GM12878 (cell line): ENCODE data around the gene CASP6. TPM values are rescaled to one million over a fixed set of nuclear protein-coding genes. Genes with fewer than 3 reads are reported as not detected.

Experiments used
- ASH2L ChIP-seq: fragments of 300-600, 200-600 bp; sonication (generic); IDR thresholded peaks from 2 replicates; pipeline ENCODE4 v1.6.1; 2017; ENCODE audit warnings: low read depth, mild to moderate bottlenecking, borderline replicate concordance
- ATF7 ChIP-seq: fragments of 450-650 bp; IDR thresholded peaks from 2 replicates; pipeline ENCODE4 v1.6.1; 2016; ENCODE audit warnings: low read depth, mild to moderate bottlenecking
- CHD1 ChIP-seq: IDR thresholded peaks from 2 replicates; pipeline ENCODE4 v1.6.1; 2012; ENCODE audit warnings: low read depth, low read length, improper control_type of control experiment
- E2F4 ChIP-seq: IDR thresholded peaks from 2 replicates; pipeline ENCODE4 v1.6.1; 2012; ENCODE audit warnings: low read depth, low read length, improper control_type of control experiment
- ESRRA ChIP-seq: IDR thresholded peaks from 2 replicates; pipeline ENCODE4 v1.6.1; 2012; ENCODE audit warnings: mild to moderate bottlenecking, low read length, improper control_type of control experiment
- FOS ChIP-seq: IDR thresholded peaks from 3 replicates; pipeline ENCODE4 v1.6.1; 2011; ENCODE audit warnings: borderline replicate concordance; ENCODE audit not compliant: insufficient read length; ENCODE audit errors: extremely low read depth
- FOXM1 ChIP-seq: IDR thresholded peaks from 2 replicates; pipeline ENCODE4 v1.6.1; 2012; ENCODE audit warnings: low read depth, mild to moderate bottlenecking, inconsistent platforms, low read length, moderate library complexity
- HDAC6 ChIP-seq: fragments of 200-600 bp; sonication (generic); IDR thresholded peaks from one replicate; pipeline ENCODE4 v1.8.0; 2017; ENCODE audit warnings: antibody characterized with exemption; ENCODE audit not compliant: unreplicated experiment
- IKZF1 ChIP-seq: fragments of 450-650 bp; conservative IDR thresholded peaks from 2 replicates; pipeline ENCODE4 v1.6.1; 2017; ENCODE audit warnings: antibody characterized with exemption, mild to moderate bottlenecking
- MTA3 ChIP-seq: IDR thresholded peaks from 2 replicates; pipeline ENCODE4 v1.6.1; 2012; ENCODE audit warnings: low read length, inconsistent platforms, borderline replicate concordance
- NR2C1 ChIP-seq: fragments of 450-650 bp; IDR thresholded peaks from 2 replicates; pipeline ENCODE4 v1.6.1; 2017; ENCODE audit warnings: antibody characterized with exemption, mild to moderate bottlenecking, moderate library complexity
- NR2F1 ChIP-seq: fragments of 450-650 bp; conservative IDR thresholded peaks from 2 replicates; pipeline ENCODE4 v1.6.1; 2017; ENCODE audit warnings: mild to moderate bottlenecking
- SIX5 ChIP-seq: IDR thresholded peaks from 2 replicates; pipeline ENCODE4 v1.6.1; 2011; ENCODE audit warnings: mild to moderate bottlenecking, low read depth, low read length, moderate library complexity; ENCODE audit not compliant: severe bottlenecking
- SRF ChIP-seq, 2 experiments: IDR thresholded peaks; 2 replicates each; pipeline ENCODE4 v1.6.1; 2011; ENCODE audit warnings: low read depth in 2 of 2, low read length in 2 of 2, mild to moderate bottlenecking in 1 of 2, moderate library complexity in 1 of 2
- WRNIP1 ChIP-seq: IDR thresholded peaks from 2 replicates; pipeline ENCODE4 v1.6.1; 2011; ENCODE audit warnings: low read depth, low read length, improper control_type of control experiment, borderline replicate concordance
- ZBTB40 ChIP-seq: fragments of 450-650 bp; IDR thresholded peaks from 2 replicates; pipeline ENCODE4 v1.6.1; 2016; ENCODE audit warnings: mild to moderate bottlenecking, moderate library complexity, borderline replicate concordance
- ZNF687 ChIP-seq: fragments of 450-650 bp; IDR thresholded peaks from 2 replicates; pipeline ENCODE4 v1.6.1; 2017; ENCODE audit warnings: mild to moderate bottlenecking, moderate library complexity
- polyA plus RNA-seq, 11 experiments: library from polyadenylated mRNA; depleted of rRNA in 4 of 11; unstranded in 6 of 11; stranded (reverse) in 5 of 11; fragments of >200 nt; fragmentation: Nextera tagmentation in 4 of 11; fragmentation: Illumina TruSeq in 1 of 11; extraction: Ambion mirVana in 4 of 11; extraction: Trizol in 1 of 11; gene quantifications; 1 replicate in 1 of 11; 2 replicates in 10 of 11; pipeline versions ENCODE4 v1.2.1 to v1.2.3, GENCODE V29; 2011 to 2016; ENCODE audit warnings: inconsistent platforms in 2 of 11, missing spikeins in 2 of 11, low read depth in 1 of 11
- total RNA-seq, 4 experiments: library from RNA; depleted of rRNA in 3 of 4; stranded (reverse); fragments of >200 nt in 3 of 4; fragmentation: Illumina TruSeq in 1 of 4; extraction: Trizol in 1 of 4; gene quantifications; 2 replicates each; pipeline versions ENCODE4 v1.2.1 to v1.2.3, GENCODE V29; 2013 to 2021

The CASP6 gene
- total and polyA plus RNA-seq, 10 of the 15 experiments (the other 5 are each of a cell fraction or from before 2014, with no cell fraction given): 20.0 to 66.8 (median 30.8) TPM

GRCh38 chr4:109729718-109730618 is 26.7 kb upstream of the CASP6 start, which contains the start of gene PLA2G12A (continued):
- TF ChIP-seq WRNIP1 (no peak), CHD1 (no peak), SIX5 (no peak), ASH2L (no peak), ZBTB40 (peak; percentile 31; the same call in 1 of the 2 replicates), E2F4 (no peak), MTA3 (no peak), NR2F1 (peak; percentile 65; the same call in 1 of the 2 replicates), NR2C1 (no peak), ATF7 (no peak), FOXM1 (no peak), FOS (no peak), ESRRA (no peak), HDAC6 (no peak), IKZF1 (peak; percentile 80), SRF (IDR thresholded peaks at IDR 0.05; ENCODE audit: low read depth in 2 of 2, low read length in 2 of 2) (no peak), ZNF687 (peak; percentile 32)
